Spleen (tissue), 7 donors: ENCODE results near the gene RIMBP2.

Source experiments
- POLR2AphosphoS5 ChIP-seq, 3 donors: sonication (generic); formaldehyde crosslinking; IDR thresholded peaks; one replicate each; pipeline ENCODE4 v1.5.1; 2017; ENCODE audit warnings: antibody characterized with exemption in 3 of 3
- TF ChIP-seq, protein P1 (sequence below), 11 experiments: fragments of 200-600 bp in 7 of 11; fragments of 450-650 bp in 4 of 11; sonication (generic) in 4 of 11; IDR thresholded peaks in 8 of 11; conservative IDR thresholded peaks in 3 of 11; 1 replicate in 7 of 11; 2 replicates in 4 of 11; pipeline versions ENCODE4 v1.4.0 to v1.8.0; 2016 to 2021; ENCODE audit warnings: antibody characterized with exemption in 11 of 11, inconsistent platforms in 4 of 11, mild to moderate bottlenecking in 1 of 11
- donor health status: DM: no; HTN: no; CAD: no; lungs with moderate emphysema.
- donor health status: DM: no; HTN: no; CAD: no.
- donor health status: DM: no; HTN: no; CAD: no.

DNA sequence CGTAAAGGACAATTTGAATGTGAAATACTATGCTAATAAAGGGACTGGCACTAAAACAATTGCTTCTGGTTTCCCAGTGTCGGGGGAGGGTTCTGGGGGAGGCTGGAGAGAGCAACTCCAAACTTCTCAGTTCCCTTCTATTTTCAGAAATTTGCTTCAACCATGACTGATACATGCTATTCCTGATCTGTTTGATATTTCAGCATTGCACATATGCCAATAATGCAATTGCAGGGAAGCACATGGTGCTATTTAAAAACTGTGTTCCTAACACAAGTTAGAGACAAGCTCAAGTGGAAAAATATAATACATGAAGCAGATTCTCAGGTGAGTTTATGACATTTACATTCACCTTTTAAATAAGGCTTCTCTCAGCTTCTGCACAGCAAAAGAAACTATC is 188.9 kb downstream of the RIMBP2 start:
- TF ChIP-seq, protein P1, sequence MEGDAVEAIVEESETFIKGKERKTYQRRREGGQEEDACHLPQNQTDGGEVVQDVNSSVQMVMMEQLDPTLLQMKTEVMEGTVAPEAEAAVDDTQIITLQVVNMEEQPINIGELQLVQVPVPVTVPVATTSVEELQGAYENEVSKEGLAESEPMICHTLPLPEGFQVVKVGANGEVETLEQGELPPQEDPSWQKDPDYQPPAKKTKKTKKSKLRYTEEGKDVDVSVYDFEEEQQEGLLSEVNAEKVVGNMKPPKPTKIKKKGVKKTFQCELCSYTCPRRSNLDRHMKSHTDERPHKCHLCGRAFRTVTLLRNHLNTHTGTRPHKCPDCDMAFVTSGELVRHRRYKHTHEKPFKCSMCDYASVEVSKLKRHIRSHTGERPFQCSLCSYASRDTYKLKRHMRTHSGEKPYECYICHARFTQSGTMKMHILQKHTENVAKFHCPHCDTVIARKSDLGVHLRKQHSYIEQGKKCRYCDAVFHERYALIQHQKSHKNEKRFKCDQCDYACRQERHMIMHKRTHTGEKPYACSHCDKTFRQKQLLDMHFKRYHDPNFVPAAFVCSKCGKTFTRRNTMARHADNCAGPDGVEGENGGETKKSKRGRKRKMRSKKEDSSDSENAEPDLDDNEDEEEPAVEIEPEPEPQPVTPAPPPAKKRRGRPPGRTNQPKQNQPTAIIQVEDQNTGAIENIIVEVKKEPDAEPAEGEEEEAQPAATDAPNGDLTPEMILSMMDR (IDR thresholded peaks at IDR 0.05 in 8 of 11, conservative IDR thresholded peaks at IDR 0.05 in 3 of 11), result no peak
- no peak for TF ChIP-seq POLR2AphosphoS5 (IDR thresholded peaks at IDR 0.05)
